H1 (cell line): ENCODE results near the gene NR3C2. TPM values are rescaled to one million over a fixed set of nuclear protein-coding genes. Genes with fewer than 3 reads are reported as not detected.

Source experiments
- CTCF ChIA-PET: fragments of 300-600 bp; sonication (Branson Sonifier 250); formaldehyde crosslinking; loops from one replicate; lab custom pipeline; 2021; ENCODE audit not compliant: partially characterized antibody; lab: Charles Lee
- POLR2A ChIA-PET: fragments of 300-600 bp; sonication (Branson Sonifier 250); formaldehyde crosslinking; loops from one replicate; lab custom pipeline; 2021; ENCODE audit warnings: inconsistent platforms; ENCODE audit not compliant: partially characterized antibody; lab: Charles Lee
- DNase-seq, 2 experiments: peaks; one replicate each; pipeline versions ENCODE4 v3.0.0 to v3.0.0-alpha.2; 2010 to 2022; ENCODE audit warnings: low spot score in 2 of 2, low read depth in 1 of 2, mixed read lengths in 1 of 2
- FAIRE-seq: peaks from 2 replicates; lab custom pipeline; 2011; peaks lifted over from hg19 to GRCh38; lab: Jason Lieb, UNC
- H2AFZ ChIP-seq: 2 replicates; pipeline ENCODE4 v1.8.1; 2012; ENCODE audit warnings: low read length, inconsistent platforms
- H2AK5ac ChIP-seq: 2 replicates; pipeline ENCODE4 v1.6.1; 2013; ENCODE audit warnings: low read depth, low read length
- H2BK120ac ChIP-seq: replicated peaks from 2 replicates; pipeline ENCODE3; 2013; ENCODE audit warnings: low read depth, low read length, inconsistent platforms
- H2BK12ac ChIP-seq: 2 replicates; pipeline ENCODE4 v1.6.1; 2013; ENCODE audit warnings: low read depth, low read length
- H2BK15ac ChIP-seq: 2 replicates; pipeline ENCODE4 v1.6.1; 2013; ENCODE audit warnings: low read length
- H2BK20ac ChIP-seq: 2 replicates; pipeline ENCODE4 v1.6.1; 2013; ENCODE audit warnings: low read length
- H2BK5ac ChIP-seq: 2 replicates; pipeline ENCODE4 v1.6.1; 2013; ENCODE audit warnings: low read depth, low read length
- H3K14ac ChIP-seq: 2 replicates; pipeline ENCODE4 v1.6.1; 2013; ENCODE audit warnings: inconsistent platforms; ENCODE audit not compliant: insufficient read length
- H3K18ac ChIP-seq: 2 replicates; pipeline ENCODE4 v1.6.1; 2013; ENCODE audit warnings: low read length; ENCODE audit errors: extremely low read depth
- H3K23ac ChIP-seq: 2 replicates; pipeline ENCODE4 v1.6.1; 2013; ENCODE audit warnings: inconsistent platforms; ENCODE audit not compliant: insufficient read length
- H3K23me2 ChIP-seq: 2 replicates; pipeline ENCODE4 v1.6.1; 2013; ENCODE audit warnings: low read depth, low read length
- H3K27ac ChIP-seq: 2 replicates; pipeline ENCODE4 v1.6.1; 2011; ENCODE audit warnings: low read depth, low read length, inconsistent platforms
- H3K27me3 ChIP-seq, 4 experiments: replicated peaks in 1 of 4; 1 replicate in 1 of 4; 2 replicates in 3 of 4; pipeline versions ENCODE4 v1.6.1 to v1.8.1; 2011 to 2013; ENCODE audit warnings: low read length in 3 of 4, mild to moderate bottlenecking in 3 of 4, inconsistent platforms in 2 of 4, mixed read lengths in 2 of 4, moderate library complexity in 1 of 4; ENCODE audit not compliant: control insufficient read depth in 3 of 4, insufficient read depth in 3 of 4; ENCODE audit errors: extremely low read depth in 1 of 4
- H3K36me3 ChIP-seq, 4 experiments: 2 replicates each; pipeline versions ENCODE4 v1.6.1 to v1.8.1; 2011 to 2013; ENCODE audit warnings: mild to moderate bottlenecking in 4 of 4, low read length in 3 of 4, moderate library complexity in 2 of 4, control low read depth in 1 of 4, inconsistent platforms in 1 of 4; ENCODE audit not compliant: insufficient read depth in 4 of 4, control insufficient read depth in 2 of 4
- H3K4ac ChIP-seq: replicated peaks from 2 replicates; pipeline ENCODE3; 2013; ENCODE audit warnings: low read length, low read depth, mixed read lengths, inconsistent platforms; ENCODE audit not compliant: insufficient read length
- H3K4me1 ChIP-seq, 4 experiments: replicated peaks in 1 of 4; 1 replicate in 1 of 4; 2 replicates in 3 of 4; pipeline versions ENCODE4 v1.6.1 to v1.8.1; 2011 to 2013; ENCODE audit warnings: low read length in 3 of 4, inconsistent platforms in 2 of 4, mixed read lengths in 1 of 4; ENCODE audit not compliant: insufficient read depth in 4 of 4, control insufficient read depth in 3 of 4
- H3K4me2 ChIP-seq, 2 experiments: 2 replicates each; pipeline versions ENCODE4 v1.6.1 to v1.8.1; 2011 to 2013; ENCODE audit warnings: low read depth in 2 of 2, low read length in 2 of 2, control low read depth in 1 of 2, inconsistent platforms in 1 of 2, mild to moderate bottlenecking in 1 of 2; ENCODE audit not compliant: insufficient read depth in 1 of 2
- H3K4me3 ChIP-seq, 4 experiments: fragments of 200-600, 300-600 bp in 1 of 4; sonication (generic), shearing (Covaris generic), sonication (Bioruptor Twin) in 1 of 4; 2 replicates each; pipeline versions ENCODE4 v1.5.1 to v1.8.1; 2011 to 2016; ENCODE audit warnings: low read length in 4 of 4, low read depth in 3 of 4, control low read depth in 2 of 4, inconsistent platforms in 2 of 4, mild to moderate bottlenecking in 2 of 4, mixed read lengths in 1 of 4, moderate library complexity in 1 of 4; ENCODE audit not compliant: insufficient read depth in 2 of 4; ENCODE audit errors: extremely low read depth in 1 of 4
- H3K56ac ChIP-seq: replicated peaks from 2 replicates; pipeline ENCODE3; 2013; ENCODE audit warnings: low read depth, mild to moderate bottlenecking, mixed read lengths, low read length, inconsistent platforms; ENCODE audit not compliant: insufficient read length
- H3K79me1 ChIP-seq: 2 replicates; pipeline ENCODE4 v1.6.1; 2013; ENCODE audit warnings: low read depth, low read length, control low read depth
- H3K79me2 ChIP-seq, 2 experiments: 2 replicates each; pipeline versions ENCODE4 v1.6.1 to v1.8.1; 2012 to 2013; ENCODE audit warnings: low read length in 2 of 2, mild to moderate bottlenecking in 2 of 2, inconsistent platforms in 1 of 2; ENCODE audit not compliant: insufficient read depth in 2 of 2, control insufficient read depth in 1 of 2
- H3K9ac ChIP-seq, 4 experiments: replicated peaks in 1 of 4; 1 replicate in 1 of 4; 2 replicates in 3 of 4; pipeline versions ENCODE4 v1.6.1 to v1.8.1; 2011 to 2013; ENCODE audit warnings: low read depth in 3 of 4, low read length in 3 of 4, control low read depth in 2 of 4, mild to moderate bottlenecking in 2 of 4, moderate library complexity in 2 of 4, inconsistent platforms in 1 of 4; ENCODE audit errors: extremely low read depth in 1 of 4
- H3K9me3 ChIP-seq, 2 experiments: 2 replicates each; pipeline versions ENCODE4 v1.6.1 to v1.8.1; 2012 to 2013; ENCODE audit warnings: mild to moderate bottlenecking in 2 of 2, moderate library complexity in 2 of 2, control low read depth in 1 of 2, inconsistent platforms in 1 of 2, low read depth in 1 of 2, low read length in 1 of 2, mixed read lengths in 1 of 2; ENCODE audit not compliant: insufficient read depth in 2 of 2
- H4K20me1 ChIP-seq, 2 experiments: replicated peaks in 1 of 2; 2 replicates each; pipeline versions ENCODE3 to v1.8.1; 2011 to 2013; ENCODE audit warnings: inconsistent platforms in 2 of 2, low read length in 2 of 2, mild to moderate bottlenecking in 1 of 2; ENCODE audit not compliant: insufficient read depth in 2 of 2, control insufficient read depth in 1 of 2
- H4K5ac ChIP-seq: 2 replicates; pipeline ENCODE4 v1.6.1; 2013; ENCODE audit warnings: low read length, low read depth, mixed read lengths, inconsistent platforms; ENCODE audit not compliant: insufficient read length
- H4K8ac ChIP-seq: 2 replicates; pipeline ENCODE4 v1.8.0; 2013; ENCODE audit warnings: mild to moderate bottlenecking, moderate library complexity, low read length, inconsistent platforms; ENCODE audit not compliant: insufficient read depth; ENCODE audit errors: extremely low read depth
- H4K91ac ChIP-seq: replicated peaks from 2 replicates; pipeline ENCODE3; 2013; ENCODE audit warnings: low read length, mixed read lengths, inconsistent platforms; ENCODE audit not compliant: insufficient read length
- ASH2L ChIP-seq: fragments of 200-600, 300-600 bp; sonication (generic); IDR thresholded peaks from one replicate; pipeline ENCODE4 v1.7.1; 2017; ENCODE audit warnings: low read length
- BCL11A ChIP-seq, 2 experiments: IDR thresholded peaks; one replicate each; pipeline ENCODE4 v1.6.1; 2011; ENCODE audit warnings: low read depth in 2 of 2, low read length in 2 of 2, mild to moderate bottlenecking in 2 of 2
- HDAC6 ChIP-seq: IDR thresholded peaks from one replicate; pipeline ENCODE4 v1.7.1; 2012; ENCODE audit warnings: low read depth, mild to moderate bottlenecking, inconsistent platforms, low read length, moderate library complexity
- KDM5A ChIP-seq: fragments of 200-600 bp; IDR thresholded peaks from 2 replicates; pipeline ENCODE4 v1.7.1; 2012; ENCODE audit warnings: mild to moderate bottlenecking, low read length, inconsistent platforms, mixed read lengths
- NANOG ChIP-seq: IDR thresholded peaks from 2 replicates; pipeline ENCODE4 v1.6.1; 2011; ENCODE audit warnings: low read length, low read depth, mild to moderate bottlenecking, inconsistent platforms; ENCODE audit not compliant: insufficient read depth, poor library complexity, severe bottlenecking
- NRF1 ChIP-seq: IDR thresholded peaks from 2 replicates; pipeline ENCODE4 v1.6.1; 2011; ENCODE audit warnings: mild to moderate bottlenecking, low read depth, low read length, improper control_type of control experiment
- POU5F1 ChIP-seq: IDR thresholded peaks from 2 replicates; pipeline ENCODE4 v1.6.1; 2011; ENCODE audit warnings: low read depth, mild to moderate bottlenecking, low read length, moderate library complexity
- RBBP5 ChIP-seq: IDR thresholded peaks from 2 replicates; pipeline ENCODE4 v1.7.1; 2012; ENCODE audit warnings: low read depth, mild to moderate bottlenecking, inconsistent platforms, low read length, moderate library complexity, borderline replicate concordance
- SP2 ChIP-seq: IDR thresholded peaks from 2 replicates; pipeline ENCODE4 v1.6.1; 2012; ENCODE audit warnings: mild to moderate bottlenecking, low read length, inconsistent platforms
- WGBS, 2 experiments: shearing (Covaris generic) in 1 of 2; methylation state at CpG; one replicate each; pipeline versions ENCODE4 v1.1.6 to v1.1.7; 2013 to 2015; ENCODE audit warnings: low lambda C conversion rate in 2 of 2, mixed read lengths in 2 of 2, inconsistent platforms in 1 of 2, low coverage in 1 of 2, missing lambda C conversion rate in 1 of 2; ENCODE audit not compliant: insufficient replicate concordance in 2 of 2, insufficient coverage in 1 of 2, insufficient read length in 1 of 2; ENCODE audit errors: extremely low coverage in 1 of 2, missing lambda C conversion rate in 1 of 2; 5-methylcytosine and 5-hydroxymethylcytosine counted together
- polyA plus RNA-seq, 7 experiments: library from polyadenylated mRNA; depleted of rRNA in 3 of 7; stranded (reverse) in 5 of 7; unstranded in 2 of 7; fragments of >200 nt in 5 of 7; fragments of 200-250 nt in 2 of 7; gene quantifications; 1 replicate in 5 of 7; 2 replicates in 1 of 7; 4 replicates in 1 of 7; pipeline versions ENCODE4 v1.2.1 to v1.2.3, GENCODE V29; 2011 to 2013; ENCODE audit warnings: missing spikeins in 2 of 7, mixed read lengths in 2 of 7
- total RNA-seq: library from RNA; stranded (reverse); fragmentation: NEBNext Ultra II Directional; extraction: Animal tissue kit (Norgen Biotek cat#: 25700); gene quantifications from 2 replicates; pipeline ENCODE4 v1.2.1, GENCODE V29; 2021
- TF ChIP-seq, protein P1 (sequence below), 3 experiments: IDR thresholded peaks; 1 replicate in 2 of 3; 2 replicates in 1 of 3; pipeline versions ENCODE4 v1.5.1 to v1.6.1; 2011; ENCODE audit warnings: low read length in 3 of 3, mild to moderate bottlenecking in 3 of 3, inconsistent platforms in 2 of 3, low read depth in 1 of 3, moderate library complexity in 1 of 3; ENCODE audit not compliant: insufficient read depth in 1 of 3; ENCODE audit errors: control extremely low read depth in 1 of 3

The NR3C2 gene
- total and polyA plus RNA-seq, 2 of the 8 experiments (the other 6 are each of a cell fraction or from before 2014, with no cell fraction given) = 0.80 to 3.9 TPM

GRCh38 chr4:148204892-148205291 lies 237.3 kb downstream of the NR3C2 start:
- Histone ChIP-seq H4K91ac (no peak overlapping the region), H3K36me3 (no peaks in the 10 kb centered on the region), H3K56ac (no peak overlapping the region), H2BK12ac (no peak overlapping the region), H3K14ac (no peak overlapping the region), H2BK5ac (no peak overlapping the region), H2BK20ac (no peak overlapping the region), H3K9ac (no peak overlapping the region), H3K23me2 (no peaks in the 10 kb centered on the region), H3K79me2 (no peaks in the 10 kb centered on the region), H3K4ac (no peak overlapping the region), H2AFZ (no peak overlapping the region), H3K4me2 (no peak overlapping the region), H3K27ac (no peak overlapping the region)
- no peak for DNase-seq
- TF ChIP-seq NRF1 (no peak), HDAC6 (no peak), POU5F1 (no peak), NANOG (no peak), SP2 (no peak), ASH2L (no peak), KDM5A (no peak), RBBP5 (no peak), BCL11A (IDR thresholded peaks at IDR 0.05; ENCODE audit: low read depth in 2 of 2, low read length in 2 of 2) (no peak)
- TF ChIP-seq, protein P1, sequence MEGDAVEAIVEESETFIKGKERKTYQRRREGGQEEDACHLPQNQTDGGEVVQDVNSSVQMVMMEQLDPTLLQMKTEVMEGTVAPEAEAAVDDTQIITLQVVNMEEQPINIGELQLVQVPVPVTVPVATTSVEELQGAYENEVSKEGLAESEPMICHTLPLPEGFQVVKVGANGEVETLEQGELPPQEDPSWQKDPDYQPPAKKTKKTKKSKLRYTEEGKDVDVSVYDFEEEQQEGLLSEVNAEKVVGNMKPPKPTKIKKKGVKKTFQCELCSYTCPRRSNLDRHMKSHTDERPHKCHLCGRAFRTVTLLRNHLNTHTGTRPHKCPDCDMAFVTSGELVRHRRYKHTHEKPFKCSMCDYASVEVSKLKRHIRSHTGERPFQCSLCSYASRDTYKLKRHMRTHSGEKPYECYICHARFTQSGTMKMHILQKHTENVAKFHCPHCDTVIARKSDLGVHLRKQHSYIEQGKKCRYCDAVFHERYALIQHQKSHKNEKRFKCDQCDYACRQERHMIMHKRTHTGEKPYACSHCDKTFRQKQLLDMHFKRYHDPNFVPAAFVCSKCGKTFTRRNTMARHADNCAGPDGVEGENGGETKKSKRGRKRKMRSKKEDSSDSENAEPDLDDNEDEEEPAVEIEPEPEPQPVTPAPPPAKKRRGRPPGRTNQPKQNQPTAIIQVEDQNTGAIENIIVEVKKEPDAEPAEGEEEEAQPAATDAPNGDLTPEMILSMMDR (IDR thresholded peaks at IDR 0.05; ENCODE audit: control extremely low read depth in 1 of 3, insufficient read depth in 1 of 3, low read depth in 1 of 3, low read length in 3 of 3) = no peak
- TF ChIP-seq, all 59 proteins: peak for 0
- H4K5ac ChIP-seq = no peak overlapping the region
- H4K20me1 ChIP-seq = no peaks in the 10 kb centered on the region
- CTCF ChIA-PET = no interaction called here
- peaks cover 0 to 4% (median 1%) of the 10 kb centered on the region in 4 experiments; a peak in 1 of 7 replicates for H3K4me1 ChIP-seq
- H3K79me1 ChIP-seq = no peaks in the 10 kb centered on the region
- no peak overlapping the region for H3K18ac ChIP-seq
- no peak overlapping the region for H2BK120ac ChIP-seq
- no peak overlapping the region for H3K4me3 ChIP-seq
- no peak overlapping the region for H2BK15ac ChIP-seq
- POLR2A ChIA-PET = no interaction called here
- no peaks in the 10 kb centered on the region for H3K9me3 ChIP-seq
- no peak overlapping the region for H4K8ac ChIP-seq
- no peaks in the 10 kb centered on the region for H3K27me3 ChIP-seq
- no peak overlapping the region for H2AK5ac ChIP-seq
- no peak for FAIRE-seq
- H3K23ac ChIP-seq = no peak overlapping the region
- 82% methylated on average over 1 of the region's 1 CpG; no CpG with 5 or more reads in 1 of the 2 experiments for WGBS, 2 experiments
